HEK293 (cell line): ENCODE measurements around the gene B3GAT1.

Experiments
- CTCF ChIA-PET: fragments of 350-600 bp; formaldehyde crosslinking; extraction: SDS; loops from one replicate; lab custom pipeline; 2021; ENCODE audit warnings: antibody characterized with exemption; lab: Yijun Ruan, JAX
- POLR2A ChIA-PET: fragments of 300-600 bp; formaldehyde crosslinking; extraction: SDS; loops from one replicate; lab custom pipeline; 2020; ENCODE audit warnings: antibody characterized with exemption, inconsistent platforms; lab: Yijun Ruan, JAX
- H3K27ac ChIP-seq: fragments of 200-500 bp; sonication (Bioruptor generic); 2 replicates; pipeline ENCODE4 v1.5.1; 2014; ENCODE audit warnings: low read depth, low read length, control low read depth, inconsistent platforms; ENCODE audit errors: extremely low read depth
- H3K36me3 ChIP-seq, 2 experiments: fragments of 200-500 bp in 1 of 2; sonication (Bioruptor generic) in 1 of 2; 1 replicate in 1 of 2; 2 replicates in 1 of 2; pipeline ENCODE4 v1.5.1; 2014 to 2017; ENCODE audit warnings: inconsistent platforms in 2 of 2, low read length in 2 of 2; ENCODE audit not compliant: control insufficient read depth in 2 of 2, insufficient read depth in 1 of 2
- H3K4me1 ChIP-seq: fragments of 200-500 bp; sonication (Bioruptor generic); 2 replicates; pipeline ENCODE4 v1.5.1; 2014; ENCODE audit warnings: mild to moderate bottlenecking, low read length, inconsistent platforms; ENCODE audit not compliant: control insufficient read depth, insufficient read depth
- H3K4me3 ChIP-seq: 2 replicates; pipeline ENCODE4 v1.5.1; 2011; ENCODE audit warnings: low read depth, mild to moderate bottlenecking, control low read depth, low read length, moderate library complexity
- H3K9me3 ChIP-seq: fragments of 200-500 bp; sonication (Bioruptor generic); 2 replicates; pipeline ENCODE4 v1.5.1; 2014; ENCODE audit warnings: low read depth, low read length, inconsistent platforms; ENCODE audit not compliant: control insufficient read depth, insufficient read depth
- IKZF3 ChIP-seq: fragments of 450-650 bp; IDR thresholded peaks from 2 replicates; pipeline ENCODE4 v1.5.0; 2018; ENCODE audit warnings: missing biosample characterization, mild to moderate bottlenecking, missing genetic modification characterization, moderate library complexity
- MZF1 ChIP-seq: fragments of 450-650 bp; formaldehyde crosslinking; IDR thresholded peaks from 2 replicates; pipeline ENCODE4 v1.5.1; 2017; ENCODE audit warnings: missing biosample characterization, missing genetic modification characterization, borderline replicate concordance
- OVOL3 ChIP-seq: fragments of 450-650 bp; formaldehyde crosslinking; IDR thresholded peaks from 2 replicates; pipeline ENCODE4 v1.5.1; 2016; ENCODE audit warnings: missing biosample characterization, missing genetic modification characterization
- SP3 ChIP-seq: fragments of 450-650 bp; formaldehyde crosslinking; IDR thresholded peaks from 2 replicates; pipeline ENCODE4 v1.5.1; 2016; ENCODE audit warnings: missing biosample characterization, missing genetic modification characterization
- TSHZ1 ChIP-seq: fragments of 450-650 bp; formaldehyde crosslinking; IDR thresholded peaks from 2 replicates; pipeline ENCODE4 v1.5.1; 2016; ENCODE audit warnings: missing biosample characterization, missing genetic modification characterization, borderline replicate concordance
- ZFP3 ChIP-seq: fragments of 450-650 bp; formaldehyde crosslinking; IDR thresholded peaks from 2 replicates; pipeline ENCODE4 v1.5.1; 2016; ENCODE audit warnings: low read depth, missing biosample characterization, missing genetic modification characterization
- ZNF175 ChIP-seq: fragments of 450-650 bp; formaldehyde crosslinking; IDR thresholded peaks from 2 replicates; pipeline ENCODE4 v1.5.1; 2016; ENCODE audit warnings: missing biosample characterization, missing genetic modification characterization
- ZNF266 ChIP-seq: fragments of 450-650 bp; formaldehyde crosslinking; IDR thresholded peaks from 2 replicates; pipeline ENCODE4 v1.5.1; 2016; ENCODE audit warnings: missing biosample characterization, missing genetic modification characterization, low read depth
- ZNF354C ChIP-seq: fragments of 450-650 bp; formaldehyde crosslinking; IDR thresholded peaks from 2 replicates; pipeline ENCODE4 v1.5.1; 2016; ENCODE audit warnings: missing biosample characterization, missing genetic modification characterization, low read depth, borderline replicate concordance
- ZNF529 ChIP-seq: fragments of 450-650 bp; formaldehyde crosslinking; IDR thresholded peaks from 2 replicates; pipeline ENCODE4 v1.5.1; 2017; ENCODE audit warnings: missing genetic modification characterization, missing biosample characterization; ENCODE audit not compliant: insufficient replicate concordance
- ZNF549 ChIP-seq: fragments of 450-650 bp; IDR thresholded peaks from 2 replicates; pipeline ENCODE4 v1.5.1; 2018; ENCODE audit warnings: missing biosample characterization, missing genetic modification characterization, mild to moderate bottlenecking, inconsistent platforms, moderate library complexity
- ZNF791 ChIP-seq: fragments of 450-650 bp; formaldehyde crosslinking; IDR thresholded peaks from 2 replicates; pipeline ENCODE4 v1.5.1; 2016; ENCODE audit warnings: missing biosample characterization, missing genetic modification characterization
- ZSCAN5A ChIP-seq: fragments of 450-650 bp; formaldehyde crosslinking; IDR thresholded peaks from 2 replicates; pipeline ENCODE4 v1.5.1; 2016; ENCODE audit warnings: missing biosample characterization, missing genetic modification characterization
- TF ChIP-seq, protein P1 (sequence below): fragments of 450-650 bp; formaldehyde crosslinking; IDR thresholded peaks from 2 replicates; pipeline ENCODE4 v1.5.1; 2016; ENCODE audit warnings: missing biosample characterization, missing genetic modification characterization
- TF ChIP-seq, protein P2 (sequence below): fragments of 450-650 bp; formaldehyde crosslinking; IDR thresholded peaks from 2 replicates; pipeline ENCODE4 v1.5.1; 2017; ENCODE audit warnings: missing biosample characterization, missing genetic modification characterization

The B3GAT1 gene

DNA sequence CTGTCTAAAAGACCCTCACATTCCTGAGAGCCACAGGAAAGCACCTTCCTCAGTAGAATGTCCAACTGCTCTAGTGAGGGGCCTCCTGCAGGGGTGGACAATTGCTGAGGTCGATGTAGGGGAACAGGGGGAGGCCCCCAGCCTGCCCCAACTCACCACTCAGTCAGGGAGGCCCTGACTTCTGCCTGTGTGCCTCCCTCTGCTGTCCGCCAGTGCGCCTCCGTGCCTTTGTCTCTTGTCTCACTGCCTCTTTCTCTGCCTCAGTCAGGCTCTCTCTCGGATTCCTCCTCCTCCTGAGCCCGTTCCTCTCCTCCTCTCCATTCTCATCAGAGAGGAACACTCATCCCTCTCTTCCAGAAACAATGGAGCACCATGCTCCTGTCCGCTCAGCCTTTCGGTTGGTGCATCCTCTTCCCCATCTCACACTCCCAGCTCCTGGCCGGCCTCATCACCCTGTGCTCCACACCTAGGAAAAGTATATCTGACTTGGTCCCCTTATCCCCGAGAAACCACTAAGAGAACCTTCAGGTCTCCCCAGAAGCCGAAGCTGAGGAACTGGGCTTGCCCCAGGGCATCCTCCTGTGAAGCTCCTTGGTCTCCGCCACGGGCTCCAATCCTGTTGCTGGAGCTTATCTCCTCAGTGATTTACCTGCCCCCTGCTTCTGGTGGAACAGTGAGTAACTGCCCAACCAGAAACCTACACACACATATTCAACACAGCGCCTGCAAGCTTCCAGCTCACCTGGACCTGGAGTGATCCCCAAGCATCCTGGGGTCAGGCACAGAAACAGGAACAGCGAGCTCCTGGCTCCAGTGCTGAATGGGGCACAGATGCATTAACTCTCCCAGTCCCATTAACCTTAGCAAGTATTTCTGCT is 2.3 kb downstream of the B3GAT1 start:
- Histone ChIP-seq H3K36me3 (no peaks in the 10 kb centered on the region), H3K27ac (no peak overlapping the region), H3K4me1 (peaks cover 4% of the 10 kb centered on the region; the same call in 1 of the 2 replicates), H3K9me3 (no peaks in the 10 kb centered on the region), H3K4me3 (no peak overlapping the region)
- POLR2A ChIA-PET = no interaction called here
- CTCF ChIA-PET = interaction anchor here (0.6 to 1.5 kb wide), 2 partner anchors 19 to 155 kb away, joined by 3 read pairs; no protein-coding TSS in a partner anchor
- no peak for TF ChIP-seq ZNF529
- TF ChIP-seq MZF1 (tag by site-specific recombination) = no peak
- no peak for TF ChIP-seq SP3 (tag by site-specific recombination)
- TF ChIP-seq TSHZ1 (tag by site-specific recombination) = no peak
- TF ChIP-seq ZNF354C = no peak
- TF ChIP-seq ZFP3 = no peak
- no peak for TF ChIP-seq ZSCAN5A (tag by site-specific recombination)
- TF ChIP-seq, protein P1, sequence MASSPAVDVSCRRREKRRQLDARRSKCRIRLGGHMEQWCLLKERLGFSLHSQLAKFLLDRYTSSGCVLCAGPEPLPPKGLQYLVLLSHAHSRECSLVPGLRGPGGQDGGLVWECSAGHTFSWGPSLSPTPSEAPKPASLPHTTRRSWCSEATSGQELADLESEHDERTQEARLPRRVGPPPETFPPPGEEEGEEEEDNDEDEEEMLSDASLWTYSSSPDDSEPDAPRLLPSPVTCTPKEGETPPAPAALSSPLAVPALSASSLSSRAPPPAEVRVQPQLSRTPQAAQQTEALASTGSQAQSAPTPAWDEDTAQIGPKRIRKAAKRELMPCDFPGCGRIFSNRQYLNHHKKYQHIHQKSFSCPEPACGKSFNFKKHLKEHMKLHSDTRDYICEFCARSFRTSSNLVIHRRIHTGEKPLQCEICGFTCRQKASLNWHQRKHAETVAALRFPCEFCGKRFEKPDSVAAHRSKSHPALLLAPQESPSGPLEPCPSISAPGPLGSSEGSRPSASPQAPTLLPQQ = no peak

DNA sequence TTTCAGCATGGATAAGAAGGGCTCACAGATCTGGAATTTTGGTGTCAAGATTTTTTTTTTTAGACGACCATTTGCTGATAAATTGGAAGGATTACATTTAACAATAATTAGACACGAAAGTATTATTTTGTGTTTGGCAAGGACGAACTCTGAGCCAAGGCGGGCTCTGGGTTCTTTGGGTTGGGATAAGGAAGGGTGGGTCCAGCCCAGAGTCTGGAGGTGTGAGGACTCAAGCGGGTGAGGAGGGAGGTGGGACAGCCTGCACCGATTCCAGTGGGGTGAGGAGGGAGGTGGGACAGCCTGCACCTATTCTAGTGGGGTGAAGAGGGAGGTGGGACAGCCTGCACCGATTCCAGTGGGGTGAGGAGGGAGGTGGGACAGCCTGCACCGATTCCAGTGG is 4.1 kb downstream of the B3GAT1 start:
- no peaks in the 10 kb centered on the region for H3K9me3 ChIP-seq
- POLR2A ChIA-PET = no interaction called here
- CTCF ChIA-PET = no interaction called here
- TF ChIP-seq, protein P2, sequence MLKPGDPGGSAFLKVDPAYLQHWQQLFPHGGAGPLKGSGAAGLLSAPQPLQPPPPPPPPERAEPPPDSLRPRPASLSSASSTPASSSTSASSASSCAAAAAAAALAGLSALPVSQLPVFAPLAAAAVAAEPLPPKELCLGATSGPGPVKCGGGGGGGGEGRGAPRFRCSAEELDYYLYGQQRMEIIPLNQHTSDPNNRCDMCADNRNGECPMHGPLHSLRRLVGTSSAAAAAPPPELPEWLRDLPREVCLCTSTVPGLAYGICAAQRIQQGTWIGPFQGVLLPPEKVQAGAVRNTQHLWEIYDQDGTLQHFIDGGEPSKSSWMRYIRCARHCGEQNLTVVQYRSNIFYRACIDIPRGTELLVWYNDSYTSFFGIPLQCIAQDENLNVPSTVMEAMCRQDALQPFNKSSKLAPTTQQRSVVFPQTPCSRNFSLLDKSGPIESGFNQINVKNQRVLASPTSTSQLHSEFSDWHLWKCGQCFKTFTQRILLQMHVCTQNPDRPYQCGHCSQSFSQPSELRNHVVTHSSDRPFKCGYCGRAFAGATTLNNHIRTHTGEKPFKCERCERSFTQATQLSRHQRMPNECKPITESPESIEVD (tag by site-specific recombination) = no peak
- no peak for TF ChIP-seq ZNF266 (tag by site-specific recombination)
- TF ChIP-seq OVOL3 (tag by site-specific recombination) = no peak
- no peak for TF ChIP-seq ZNF175 (tag by site-specific recombination)
- no peak for TF ChIP-seq ZNF791 (tag by site-specific recombination)
- no peak for TF ChIP-seq ZNF549
- no peak for TF ChIP-seq IKZF3
- H3K36me3 ChIP-seq = no peaks in the 10 kb centered on the region
- no peak overlapping the region for H3K4me3 ChIP-seq
- H3K4me1 ChIP-seq = no peaks in the 10 kb centered on the region
- H3K27ac ChIP-seq = no peak overlapping the region
